Osteocyte (in vitro differentiated cells): ENCODE measurements around the gene NYAP2. TPM values are rescaled to one million over a fixed set of nuclear protein-coding genes. Genes with fewer than 3 reads are reported as not detected.

ENCODE experiments used
- DNase-seq: peaks from one replicate; pipeline ENCODE4 v3.0.0; 2021; ENCODE audit warnings: mixed read lengths; ENCODE audit not compliant: unreplicated experiment; ENCODE audit errors: extremely low spot score
- H3K27ac Mint-ChIP-seq: one replicate; pipeline ENCODE4 v1.8.0; 2021; ENCODE audit warnings: mild to moderate bottlenecking, mixed read lengths; ENCODE audit not compliant: unreplicated experiment
- H3K27me3 Mint-ChIP-seq: one replicate; pipeline ENCODE4 v1.8.0; 2021; ENCODE audit warnings: mixed read lengths; ENCODE audit not compliant: unreplicated experiment
- H3K36me3 Mint-ChIP-seq: one replicate; pipeline ENCODE4 v1.8.0; 2021; ENCODE audit warnings: mixed read lengths; ENCODE audit not compliant: unreplicated experiment
- H3K4me1 Mint-ChIP-seq: one replicate; pipeline ENCODE4 v1.8.0; 2021; ENCODE audit warnings: mixed read lengths; ENCODE audit not compliant: unreplicated experiment
- H3K4me3 Mint-ChIP-seq: one replicate; pipeline ENCODE4 v1.8.0; 2021; ENCODE audit warnings: mild to moderate bottlenecking, moderate library complexity, mixed read lengths; ENCODE audit not compliant: unreplicated experiment
- H3K9me3 Mint-ChIP-seq: one replicate; pipeline ENCODE4 v1.8.0; 2021; ENCODE audit warnings: mixed read lengths; ENCODE audit not compliant: unreplicated experiment
- CTCF ChIP-seq: fragments of 200-600 bp; sonication (generic); IDR thresholded peaks from 2 replicates; pipeline ENCODE4 v1.5.0; 2021; ENCODE audit warnings: antibody characterized with exemption, mild to moderate bottlenecking, moderate library complexity
- total RNA-seq: library from RNA; stranded (reverse); gene quantifications from 2 replicates; pipeline ENCODE4 v1.2.1, GENCODE V29; 2021

Gene NYAP2
- total RNA-seq, 1 donor from 2014 or later = not detected

GRCh38 chr2:225697936-225698335, 298.4 kb downstream of the NYAP2 start:
- no peak for TF ChIP-seq CTCF
- H3K27me3 Mint-ChIP-seq = no peaks in the 10 kb centered on the region
- H3K4me1 Mint-ChIP-seq = peaks cover 2% of the 10 kb centered on the region
- no peak overlapping the region for H3K4me3 Mint-ChIP-seq
- DNase-seq = no peak
- no peaks in the 10 kb centered on the region for H3K9me3 Mint-ChIP-seq
- no peak overlapping the region for H3K27ac Mint-ChIP-seq
- no peaks in the 10 kb centered on the region for H3K36me3 Mint-ChIP-seq
